CD4-positive, alpha-beta T cell treated with Interleukin-4 for 4 hours (primary cell): ENCODE results near the gene MROH8.
"Not testable (repeated sequence)": the region's sequence is repeated elsewhere in the genome, so short reads cannot be mapped to it uniquely, and the experiment has no call there.

Experiments
- DNase-seq: peaks from one replicate; pipeline ENCODE4 v3.0.0-alpha.2; 2020

Gene MROH8

GRCh38 chr20:37077009-37077408, 102.3 kb downstream of the MROH8 start:
- no peak for DNase-seq

GRCh38 chr20:37075932-37076685, 103.2 kb downstream of the MROH8 start:
- DNase-seq: no peak

DNA sequence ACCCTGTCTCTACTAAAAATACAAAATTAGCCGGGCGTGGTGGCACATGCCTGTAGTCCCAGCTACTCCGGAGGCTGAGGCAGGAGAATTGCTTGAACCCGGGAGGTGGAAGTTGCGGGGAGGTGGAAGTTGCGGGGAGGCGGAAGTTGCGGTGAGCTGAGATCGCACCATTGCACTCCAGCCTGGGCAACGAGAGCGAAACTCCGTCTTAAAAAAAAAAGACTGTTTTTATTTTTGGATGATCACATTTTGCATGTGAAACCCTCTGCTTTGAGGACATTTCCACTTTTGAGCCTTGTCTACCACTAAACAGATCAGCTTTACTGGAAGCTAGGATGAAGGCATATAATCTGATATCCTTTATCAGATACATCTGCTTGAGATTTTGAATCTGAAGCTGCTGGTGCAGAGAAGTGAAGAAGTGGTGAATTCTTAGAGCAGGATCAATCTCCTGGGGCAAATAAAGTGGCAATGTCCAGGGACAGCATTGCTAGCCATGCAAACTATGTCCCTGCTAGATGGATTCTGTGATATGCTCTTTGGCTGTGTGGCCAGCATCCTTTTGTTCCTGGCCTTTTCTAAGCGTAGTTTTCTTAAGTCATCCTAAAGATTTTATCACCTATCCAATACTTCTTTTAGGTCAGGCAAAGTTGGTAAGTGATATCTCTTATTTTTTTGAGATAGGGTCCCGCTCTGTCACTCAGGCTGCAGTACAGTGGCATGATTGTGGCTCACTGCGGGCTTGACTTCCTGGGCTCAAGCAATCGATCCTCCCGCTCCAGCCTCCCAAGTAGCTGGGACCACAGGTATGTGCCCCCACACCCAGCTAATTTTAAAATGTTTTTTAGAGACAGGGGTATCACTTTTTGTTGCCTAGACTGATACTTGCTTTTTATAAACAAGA, 106.8 kb downstream of the MROH8 start:
- no peak for DNase-seq

DNA sequence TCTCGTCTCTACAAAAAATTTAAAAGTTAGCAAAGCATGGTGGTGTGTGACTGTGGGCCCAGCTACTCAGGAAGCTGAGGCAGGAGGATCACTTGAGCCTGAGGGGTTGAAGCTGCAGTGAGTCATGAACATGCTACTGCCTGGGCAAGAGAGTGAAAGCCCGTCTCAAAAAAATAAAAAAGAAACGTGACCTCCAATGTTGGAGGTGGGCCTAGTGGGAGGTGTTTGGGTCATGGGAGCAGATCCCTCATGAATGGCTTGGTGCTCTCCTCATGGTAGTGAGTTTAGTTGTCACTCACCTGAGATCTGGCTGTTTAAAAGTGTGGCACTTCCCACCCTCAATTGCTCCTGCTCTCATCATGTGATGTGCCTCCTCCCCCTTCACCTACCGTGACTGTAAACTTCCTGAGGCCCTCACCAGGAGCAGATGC, 107.9 kb downstream of the MROH8 start:
- peak; percentile 51 for DNase-seq

- DNase-seq: not testable (repeated sequence)
Measured at GRCh38 chr20:37069563-37069962, 109.8 kb downstream of the MROH8 start.

- no peak for DNase-seq
Measured at GRCh38 chr20:37066168-37066567, 113.2 kb downstream of the MROH8 start.

DNA sequence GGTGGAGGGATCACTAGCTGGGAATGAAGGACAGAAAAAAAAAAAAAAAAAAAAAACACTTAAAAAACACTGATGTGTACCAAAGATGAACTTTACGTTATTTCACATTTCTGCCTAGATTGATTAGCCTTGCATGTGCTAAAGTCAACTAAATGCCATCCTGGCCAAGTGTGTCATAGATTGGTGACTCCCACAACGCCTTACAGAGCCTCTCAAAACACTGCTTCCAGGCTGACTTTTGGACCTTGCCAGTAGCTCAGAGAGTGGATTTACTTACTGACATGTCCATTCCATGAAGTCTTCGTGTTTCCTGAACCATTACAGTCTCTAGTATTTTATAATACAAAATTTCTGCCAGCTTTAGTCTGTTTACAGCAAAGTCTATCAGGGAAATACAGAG, 124.1 kb downstream of the MROH8 start:
- no peak for DNase-seq

- no peak for DNase-seq
Measured at GRCh38 chr20:37053230-37053950, 126.0 kb downstream of the MROH8 start.
